Activated CD4-positive, alpha-beta T cell treated with anti-CD3 and anti-CD28 coated beads, Interleukin-2, amount 10 ng/mL, durations not matched to agents 7 days and 5 days (primary cell): Measurements from ENCODE around the gene MUC22. TPM values are rescaled to one million over a fixed set of nuclear protein-coding genes. Genes with fewer than 3 reads are reported as not detected.
"Not testable (repeated sequence)": the region's sequence is repeated elsewhere in the genome, so short reads cannot be mapped to it uniquely, and the experiment has no call there.

Source experiments
- CTCF ChIA-PET: fragments of 350-600 bp; sonication (Branson Sonifier 250); formaldehyde crosslinking; loops from one replicate; lab custom pipeline; 2021; ENCODE audit warnings: antibody characterized with exemption; lab: Charles Lee
- POLR2A ChIA-PET: fragments of 350-600 bp; sonication (Branson Sonifier 250); formaldehyde crosslinking; loops from one replicate; lab custom pipeline; 2021; ENCODE audit warnings: antibody characterized with exemption; lab: Charles Lee
- DNase-seq: peaks from one replicate; pipeline ENCODE4 v3.0.0-alpha.2; 2020
- H3K27ac Mint-ChIP-seq: one replicate; pipeline ENCODE4 v1.8.0; 2021; ENCODE audit warnings: mild to moderate bottlenecking, moderate library complexity, mixed read lengths
- H3K27me3 Mint-ChIP-seq: one replicate; pipeline ENCODE4 v1.8.0; 2021; ENCODE audit warnings: mixed read lengths
- H3K36me3 Mint-ChIP-seq: one replicate; pipeline ENCODE4 v1.8.0; 2021; ENCODE audit warnings: low read depth, mixed read lengths
- H3K4me1 Mint-ChIP-seq: one replicate; pipeline ENCODE4 v1.8.0; 2021; ENCODE audit warnings: mixed read lengths
- H3K4me3 Mint-ChIP-seq: one replicate; pipeline ENCODE4 v1.8.0; 2021; ENCODE audit warnings: mild to moderate bottlenecking, moderate library complexity, mixed read lengths
- H3K9me3 Mint-ChIP-seq: one replicate; pipeline ENCODE4 v1.8.0; 2021; ENCODE audit warnings: mixed read lengths
- total RNA-seq, 2 experiments: library from RNA; stranded (reverse); gene quantifications; one replicate each; pipeline ENCODE4 v1.2.3, GENCODE V29; 2021

The MUC22 gene
- total RNA-seq, 2 experiments from 2014 or later = not detected

- H3K4me1 Mint-ChIP-seq = peaks cover 2% of the 10 kb centered on the region
- no peak overlapping the region for H3K4me3 Mint-ChIP-seq
- no peaks in the 10 kb centered on the region for H3K9me3 Mint-ChIP-seq
- no peaks in the 10 kb centered on the region for H3K36me3 Mint-ChIP-seq
- ChIA-PET POLR2A (no interaction called here), CTCF (interaction anchor here (1.1 kb wide), 1 partner anchor 17 kb away, joined by 3 read pairs; no protein-coding TSS in a partner anchor)
- no peak overlapping the region for H3K27ac Mint-ChIP-seq
- peaks cover 5% of the 10 kb centered on the region for H3K27me3 Mint-ChIP-seq
- DNase-seq = no peak
These were observed 8.9 kb upstream of the MUC22 start for GRCh38 chr6:31001281-31001888.

DNA sequence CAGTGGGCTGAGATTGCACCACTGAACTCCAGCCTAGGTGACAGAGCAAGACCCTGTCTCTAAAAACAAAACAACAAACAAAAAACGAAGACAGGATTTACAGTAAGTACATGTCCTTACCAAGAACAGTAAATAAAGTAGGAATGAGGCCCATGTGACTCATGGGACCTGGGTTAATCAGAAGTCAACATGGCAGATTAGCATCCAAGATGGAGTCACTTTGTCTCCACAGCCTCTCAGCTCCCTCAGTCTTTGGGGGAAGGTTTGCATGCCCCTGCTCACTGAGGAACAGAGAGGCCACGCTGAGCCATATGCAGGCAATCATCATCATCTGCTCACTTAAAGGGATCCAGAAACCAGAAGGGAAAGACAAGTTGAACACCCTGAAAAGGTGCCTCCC is 7.8 kb upstream of the MUC22 start:
- Mint-ChIP-seq H3K27ac (no peak overlapping the region), H3K4me3 (no peak overlapping the region), H3K36me3 (no peaks in the 10 kb centered on the region), H3K4me1 (peaks cover 2% of the 10 kb centered on the region), H3K27me3 (peaks cover 9% of the 10 kb centered on the region), H3K9me3 (no peaks in the 10 kb centered on the region)
- no peak for DNase-seq
- ChIA-PET POLR2A (no interaction called here), CTCF (interaction anchor here (1.1 kb wide), 1 partner anchor 18 kb away, joined by 3 read pairs; no protein-coding TSS in a partner anchor)

GRCh38 chr6:31004794-31005193 is 5.5 kb upstream of the MUC22 start:
- H3K9me3 Mint-ChIP-seq = no peaks in the 10 kb centered on the region
- H3K4me1 Mint-ChIP-seq = peaks cover 2% of the 10 kb centered on the region
- peaks cover 12% of the 10 kb centered on the region for H3K27me3 Mint-ChIP-seq
- H3K27ac Mint-ChIP-seq = no peak overlapping the region
- H3K36me3 Mint-ChIP-seq = no peaks in the 10 kb centered on the region
- no peak for DNase-seq
- POLR2A ChIA-PET = interaction anchor here (0.8 kb wide), 1 partner anchor 19 kb away, joined by 3 read pairs; no protein-coding TSS in a partner anchor
- CTCF ChIA-PET = no interaction called here
- H3K4me3 Mint-ChIP-seq = no peak overlapping the region

- POLR2A ChIA-PET = no interaction called here
- Mint-ChIP-seq H3K4me1 (peaks cover 2% of the 10 kb centered on the region), H3K9me3 (no peaks in the 10 kb centered on the region), H3K36me3 (no peaks in the 10 kb centered on the region), H3K27me3 (peaks cover 12% of the 10 kb centered on the region), H3K27ac (no peak overlapping the region), H3K4me3 (no peak overlapping the region)
- CTCF ChIA-PET = no interaction called here
- DNase-seq = no peak
These were observed 4.8 kb upstream of the MUC22 start for GRCh38 chr6:31005249-31006020.

GRCh38 chr6:31007694-31008093 is 2.6 kb upstream of the MUC22 start:
- Mint-ChIP-seq H3K9me3 (no peaks in the 10 kb centered on the region), H3K36me3 (no peaks in the 10 kb centered on the region), H3K27me3 (peaks cover 12% of the 10 kb centered on the region), H3K4me1 (no peaks in the 10 kb centered on the region), H3K27ac (no peak overlapping the region), H3K4me3 (no peak overlapping the region)
- no peak for DNase-seq
- ChIA-PET POLR2A (no interaction called here), CTCF (interaction anchor here (0.8 to 1.2 kb wide), 3 partner anchors 13 to 43 kb away, joined by 3 to 5 read pairs (median 3); no protein-coding TSS in a partner anchor)

GRCh38 chr6:31008165-31008564 is 2.1 kb upstream of the MUC22 start:
- no peak overlapping the region for H3K27ac Mint-ChIP-seq
- H3K9me3 Mint-ChIP-seq = no peaks in the 10 kb centered on the region
- CTCF ChIA-PET = interaction anchor here (0.6 to 1.2 kb wide), 3 partner anchors 13 to 68 kb away, joined by 3 to 5 read pairs (median 3); no protein-coding TSS in a partner anchor
- no peak for DNase-seq
- H3K27me3 Mint-ChIP-seq = peaks cover 12% of the 10 kb centered on the region
- no peaks in the 10 kb centered on the region for H3K4me1 Mint-ChIP-seq
- POLR2A ChIA-PET = no interaction called here
- no peak overlapping the region for H3K4me3 Mint-ChIP-seq
- H3K36me3 Mint-ChIP-seq = no peaks in the 10 kb centered on the region

GRCh38 chr6:31009731-31010130 is 543 bp upstream of the MUC22 start:
- no peaks in the 10 kb centered on the region for H3K4me1 Mint-ChIP-seq
- CTCF ChIA-PET = interaction anchor here (0.6 kb wide), 1 partner anchor 639 kb away, joined by 4 read pairs; no protein-coding TSS in a partner anchor
- H3K36me3 Mint-ChIP-seq = no peaks in the 10 kb centered on the region
- DNase-seq = no peak
- POLR2A ChIA-PET = no interaction called here
- no peak overlapping the region for H3K4me3 Mint-ChIP-seq
- H3K27me3 Mint-ChIP-seq = peaks cover 19% of the 10 kb centered on the region
- H3K27ac Mint-ChIP-seq = no peak overlapping the region
- no peaks in the 10 kb centered on the region for H3K9me3 Mint-ChIP-seq

DNA sequence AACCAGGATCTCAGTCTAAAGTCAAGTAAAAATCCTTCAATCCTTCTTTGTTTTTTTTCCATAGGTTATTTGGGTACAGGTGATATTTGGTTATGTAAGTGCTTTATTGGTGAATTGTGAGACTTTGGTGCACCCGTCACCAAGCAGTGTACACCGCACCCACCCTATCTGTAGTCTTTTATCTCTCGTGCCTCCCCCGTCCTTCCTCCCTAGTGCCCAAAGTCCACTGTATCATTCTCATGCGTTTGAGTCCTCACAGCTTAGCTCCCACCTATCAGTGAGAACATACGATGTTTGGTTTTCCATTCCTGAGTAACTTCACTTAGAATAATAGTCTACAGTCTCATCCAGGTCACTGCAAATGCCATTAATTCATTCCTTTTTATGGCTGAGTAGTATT is 879 bp downstream of the MUC22 start:
- no peak overlapping the region for H3K27ac Mint-ChIP-seq
- DNase-seq = no peak
- H3K27me3 Mint-ChIP-seq = peaks cover 18% of the 10 kb centered on the region
- no peak overlapping the region for H3K4me3 Mint-ChIP-seq
- ChIA-PET CTCF (no interaction called here), POLR2A (no interaction called here)
- peaks cover 2% of the 10 kb centered on the region for H3K9me3 Mint-ChIP-seq
- no peaks in the 10 kb centered on the region for H3K36me3 Mint-ChIP-seq
- no peaks in the 10 kb centered on the region for H3K4me1 Mint-ChIP-seq

- no peak for DNase-seq
- Mint-ChIP-seq H3K27ac (no peak overlapping the region), H3K36me3 (no peaks in the 10 kb centered on the region), H3K9me3 (peaks cover 2% of the 10 kb centered on the region), H3K27me3 (peaks cover 10% of the 10 kb centered on the region), H3K4me1 (no peaks in the 10 kb centered on the region), H3K4me3 (no peak overlapping the region)
- POLR2A ChIA-PET = no interaction called here
- CTCF ChIA-PET = no interaction called here
These were observed 6.5 kb downstream of the MUC22 start for GRCh38 chr6:31016659-31017299.

GRCh38 chr6:31017436-31017835 is 7.2 kb downstream of the MUC22 start:
- H3K27ac Mint-ChIP-seq, H3K27me3 Mint-ChIP-seq, DNase-seq, CTCF ChIA-PET, H3K9me3 Mint-ChIP-seq, POLR2A ChIA-PET, H3K36me3 Mint-ChIP-seq, H3K4me3 Mint-ChIP-seq, H3K4me1 Mint-ChIP-seq: not testable (repeated sequence)

- Mint-ChIP-seq H3K4me3 (no peak overlapping the region), H3K36me3 (no peaks in the 10 kb centered on the region), H3K27ac (no peak overlapping the region), H3K27me3 (peaks cover 10% of the 10 kb centered on the region), H3K4me1 (no peaks in the 10 kb centered on the region), H3K9me3 (peaks cover 2% of the 10 kb centered on the region)
- CTCF ChIA-PET = interaction anchor here (1.6 kb wide), 1 partner anchor 12 kb away, joined by 3 read pairs; no protein-coding TSS in a partner anchor
- DNase-seq = no peak
- POLR2A ChIA-PET = no interaction called here
These were observed 9.8 kb downstream of the MUC22 start for GRCh38 chr6:31020057-31020456.

GRCh38 chr6:31020631-31021255 is 10.5 kb downstream of the MUC22 start:
- H3K27me3 Mint-ChIP-seq, H3K36me3 Mint-ChIP-seq, H3K9me3 Mint-ChIP-seq, H3K4me1 Mint-ChIP-seq, POLR2A ChIA-PET, DNase-seq, H3K4me3 Mint-ChIP-seq, H3K27ac Mint-ChIP-seq: not testable (repeated sequence)
- CTCF ChIA-PET = interaction anchor here (0.7 to 1.6 kb wide), 2 partner anchors 13 to 555 kb away, joined by 3 read pairs; no protein-coding TSS in a partner anchor
